ENCODE measurements around the gene DTNB.

GRCh38 chr2:25664183-25664964 lies 9.0 kb downstream of the DTNB start:
- no peak for TF ChIP-seq EZH2 (IDR thresholded peaks at IDR 0.05)
- no peak for TF ChIP-seq POLR2AphosphoS5 (IDR thresholded peaks at IDR 0.05; ENCODE audit: borderline replicate concordance, low read depth, low read length)
